Superior temporal gyrus (tissue), 1 donor: ENCODE measurements around the gene DVL2.

Experiments used
- DNase-seq: peaks from one replicate; pipeline ENCODE4 v3.0.0-alpha.2; 2016; ENCODE audit errors: extremely low spot score

DVL2 gene

GRCh38 chr17:7219812-7220592, 14.3 kb downstream of the DVL2 start, which contains the start of the genes ACADVL and DLG4:
TSS of gene ACADVL (plus strand) at chr17:7219938. CDS start at chr17:7219985, 47 bp downstream.
TSS of gene DLG4 (minus strand) at chr17:7219836.
- peak; percentile 90 for DNase-seq

GRCh38 chr17:7219229-7219811, 15.0 kb downstream of the DVL2 start:
- DNase-seq = no peak

- DNase-seq = no peak
Measured at GRCh38 chr17:7218758-7219157, 15.6 kb downstream of the DVL2 start.

- no peak for DNase-seq
Measured at GRCh38 chr17:7218166-7218565, 16.2 kb downstream of the DVL2 start.

- DNase-seq = peak; percentile 48
Measured at GRCh38 chr17:7217113-7217987, 17.0 kb downstream of the DVL2 start.

DNA sequence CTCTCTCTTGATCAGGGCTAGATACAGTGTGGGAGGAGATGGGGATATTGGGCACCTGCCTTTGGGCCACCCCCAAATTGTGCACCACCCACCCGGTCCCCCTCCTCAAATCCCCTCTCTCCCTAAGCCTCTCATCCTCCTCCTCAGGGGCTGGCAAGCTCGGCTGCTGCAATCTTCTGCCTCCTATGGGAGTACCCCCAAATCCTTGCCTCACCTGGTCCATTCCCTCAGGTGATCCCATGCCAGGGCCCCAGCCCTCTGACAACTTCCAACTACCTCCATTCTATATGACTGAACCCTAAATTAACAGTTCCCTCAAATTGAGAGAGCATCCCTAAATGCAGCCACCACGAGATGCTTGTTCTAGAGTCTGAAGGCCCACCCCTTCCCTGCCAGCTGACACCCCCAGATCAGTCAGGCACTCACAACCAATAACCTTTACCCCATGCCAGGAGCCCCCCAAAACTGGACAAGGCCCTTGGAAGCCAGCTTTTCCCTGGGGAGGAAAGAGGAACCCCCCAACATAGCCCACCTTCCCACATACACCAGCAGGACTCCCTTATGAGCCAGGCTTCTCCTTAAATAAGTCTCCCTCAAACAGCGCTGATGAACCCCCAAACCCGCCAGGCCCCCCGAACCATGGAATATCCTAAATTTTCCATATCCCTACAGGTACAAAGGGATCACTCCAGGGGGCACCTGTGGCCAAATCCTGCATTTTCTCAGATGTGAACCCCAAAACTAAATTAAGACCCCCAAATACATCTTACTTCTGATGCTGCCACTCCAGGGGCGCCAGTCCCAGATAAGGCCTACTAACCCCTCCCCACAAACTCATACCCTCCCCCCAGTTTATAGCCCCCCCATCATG, 17.8 kb downstream of the DVL2 start:
- DNase-seq = no peak

- no peak for DNase-seq
Measured at GRCh38 chr17:7215652-7216180, 18.6 kb downstream of the DVL2 start.

GRCh38 chr17:7215136-7215638, 19.1 kb downstream of the DVL2 start:
- DNase-seq = no peak

- DNase-seq = peak; percentile 95
Measured at GRCh38 chr17:7214300-7215135, 19.8 kb downstream of the DVL2 start.

DNA sequence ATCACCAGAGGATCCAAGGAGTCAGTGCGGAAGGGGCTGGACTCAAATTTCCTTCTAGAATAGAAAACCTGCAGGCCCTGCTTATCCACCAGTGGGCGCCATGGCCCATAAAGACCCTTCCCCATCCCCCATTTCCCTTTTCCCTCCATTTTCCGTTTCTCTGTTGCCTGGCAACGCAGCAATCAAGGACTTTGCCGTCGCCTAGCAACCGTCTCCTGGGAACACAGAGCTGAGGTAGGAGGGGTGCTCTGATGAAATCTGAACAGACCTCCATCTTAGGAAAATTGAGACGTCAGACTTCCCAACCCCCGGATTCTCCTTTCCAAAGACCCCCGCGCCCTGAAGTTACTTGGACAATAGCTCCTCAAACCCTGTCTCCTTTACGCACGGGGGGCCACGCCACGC, 20.4 kb downstream of the DVL2 start:
- peak; percentile 77 for DNase-seq

GRCh38 chr17:7211491-7212273, 22.6 kb downstream of the DVL2 start:
- no peak for DNase-seq

- no peak for DNase-seq
Measured at GRCh38 chr17:7208754-7209460, 25.4 kb downstream of the DVL2 start.

DNA sequence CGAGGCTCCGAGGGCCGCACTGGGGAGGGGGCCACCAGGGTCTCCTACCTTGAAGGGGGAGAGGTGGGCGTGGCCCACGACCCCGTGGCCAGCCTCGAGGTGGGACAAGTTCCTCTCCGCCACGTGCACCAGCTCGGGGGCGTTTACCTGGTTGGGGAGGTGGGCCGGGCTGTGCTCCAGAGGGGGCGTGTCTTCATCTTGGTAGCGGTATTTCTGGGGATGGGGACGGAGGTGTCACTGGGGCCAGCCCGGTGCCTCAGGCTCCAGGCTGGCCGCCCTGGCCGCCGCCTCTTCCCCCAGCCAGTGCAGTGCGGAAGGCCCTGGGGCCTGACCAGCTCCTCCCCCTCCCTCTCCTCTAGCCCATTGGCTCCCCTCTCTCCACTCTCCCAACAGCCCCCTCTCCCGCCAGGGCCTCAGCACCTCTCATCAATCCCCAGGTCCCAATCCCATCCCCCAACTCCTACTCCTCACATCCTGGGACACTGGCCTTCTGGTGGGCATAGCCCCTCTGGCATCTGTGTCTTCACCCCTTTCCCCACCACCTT, 26.2 kb downstream of the DVL2 start:
- no peak for DNase-seq

DNA sequence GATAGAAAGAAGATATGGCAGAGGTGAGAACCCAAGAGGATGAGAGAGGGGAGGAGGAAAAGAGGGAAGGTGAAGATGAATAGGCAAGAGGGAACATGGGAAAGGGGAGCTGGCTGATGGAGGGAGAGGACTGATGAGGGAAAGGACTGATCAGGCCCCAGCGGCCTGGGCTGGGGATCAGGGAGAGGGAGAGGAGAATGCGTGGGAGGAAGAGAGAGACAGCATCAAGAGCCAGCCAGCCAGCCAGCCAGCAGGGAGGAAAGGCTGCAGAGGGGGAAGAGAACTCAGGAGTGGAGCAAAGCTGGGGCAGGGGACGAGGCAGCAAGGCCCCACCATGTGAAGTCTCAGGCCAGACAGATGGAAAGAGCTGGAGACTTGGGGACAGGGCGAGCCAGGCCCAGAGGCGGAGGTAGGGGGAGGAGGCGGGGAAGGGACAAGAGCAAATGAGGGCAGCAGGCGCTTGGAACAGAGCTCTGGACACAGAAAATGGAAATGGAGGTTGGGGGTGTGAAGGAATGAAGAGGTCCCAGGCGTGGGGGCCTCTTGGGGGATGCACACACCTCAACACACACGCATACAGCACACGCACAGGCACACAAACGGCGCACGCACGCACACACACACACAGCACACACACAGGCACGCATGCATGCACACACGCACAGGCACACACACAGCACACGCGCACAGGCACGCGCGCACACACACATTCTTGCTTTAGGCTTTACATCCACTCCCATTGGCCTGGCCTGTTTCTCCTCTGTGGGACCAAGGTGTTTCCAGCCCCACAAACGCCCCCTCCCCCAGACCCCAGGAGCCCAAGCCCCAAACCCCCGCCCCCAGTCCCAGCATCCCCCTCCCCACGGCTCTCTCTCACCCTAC, 27.0 kb downstream of the DVL2 start:
- no peak for DNase-seq

- no peak for DNase-seq
Measured at GRCh38 chr17:7205561-7205960, 28.8 kb downstream of the DVL2 start.

DNA sequence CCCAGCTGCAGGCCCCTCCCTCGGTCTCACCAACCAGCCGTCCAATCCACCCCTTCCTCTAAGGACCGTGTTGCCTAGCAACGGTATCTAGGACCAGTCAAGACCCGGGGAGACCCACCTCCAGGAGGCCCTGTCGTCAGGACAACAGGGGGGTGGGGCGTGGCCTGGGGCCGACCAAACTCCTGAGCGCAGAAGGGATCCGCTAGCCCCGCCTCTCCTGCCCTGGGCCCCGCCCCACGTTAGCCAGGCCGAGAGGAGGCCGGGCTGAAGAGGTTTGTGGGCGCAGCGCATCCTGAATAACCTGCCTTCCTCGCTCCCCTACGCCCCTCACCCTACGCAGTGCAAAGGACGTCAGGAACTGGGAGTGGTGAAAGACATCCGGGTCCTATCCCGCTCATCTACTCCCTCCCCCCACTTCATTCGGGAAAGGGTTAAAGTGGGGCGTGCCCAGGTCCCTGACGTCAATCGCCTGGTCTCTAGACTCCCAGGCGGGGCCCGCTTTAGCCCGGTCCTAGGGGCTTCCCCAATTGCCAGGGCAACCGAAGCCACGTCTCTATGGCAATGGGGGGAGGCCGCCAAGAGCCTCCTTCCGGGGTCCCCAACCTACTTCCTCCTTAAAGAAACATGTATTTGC, 29.4 kb downstream of the DVL2 start:
- peak; percentile 86 for DNase-seq

DNA sequence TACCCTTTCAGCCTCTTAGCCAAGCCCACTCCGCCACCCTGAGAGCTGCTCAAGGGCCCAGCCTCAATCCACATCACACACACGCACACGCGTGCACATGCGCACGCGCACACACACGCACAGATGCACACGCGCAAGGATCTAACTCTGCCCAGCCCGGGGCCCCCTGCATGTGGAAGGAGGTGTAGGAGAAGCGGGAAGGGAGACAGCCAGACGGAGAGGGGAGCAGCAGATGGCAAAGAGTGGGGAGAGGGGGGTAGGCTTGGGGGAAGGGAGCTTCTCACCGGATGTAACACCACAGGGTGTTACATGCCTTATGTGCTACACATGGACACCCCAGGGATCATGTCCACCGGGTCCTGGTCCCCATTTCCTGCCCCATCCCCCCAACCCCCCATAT, 30.0 kb downstream of the DVL2 start:
- DNase-seq = no peak
